Naive thymus-derived CD4-positive, alpha-beta T cell (primary cell): ENCODE results near the gene GPR149. TPM values are rescaled to one million over a fixed set of nuclear protein-coding genes. Genes with fewer than 3 reads are reported as not detected.

Experiments used
- polyA plus RNA-seq, 2 donors: library from polyadenylated mRNA; unstranded; fragments of 300-500 nt; fragmentation: Illumina TruSeq; gene quantifications; one replicate each; pipeline ENCODE4 v1.2.3, GENCODE V29; 2021
- total RNA-seq, 6 experiments: library from RNA in 5 of 6; stranded (reverse) in 5 of 6; gene quantifications; 1 replicate in 5 of 6; 2 replicates in 1 of 6; pipeline ENCODE4 v1.2.3 and lab custom pipeline; 2021 to 2026

GPR149 gene
- total and polyA plus RNA-seq, 7 experiments from 2014 or later = not detected

Other genes with a start within 250 kb of the GPR149 start
- gene DHX36, start 105.7 kb downstream of the GPR149 start, total RNA-seq = 100 to 1,000 TPM in 1 of 5 experiments, 10 to 100 TPM in 4; 73.4 to 101 (median 91.3) TPM
- 10 to 100 TPM; 16.1 to 16.4 TPM for gene DHX36, start 105.7 kb downstream of the GPR149 start, polyA plus RNA-seq